Loucy (cell line): Measurements from ENCODE around the gene C5orf15.
"Not testable (repeated sequence)": the region's sequence is repeated elsewhere in the genome, so short reads cannot be mapped to it uniquely, and the experiment has no call there.

Source experiments
- H2AFZ ChIP-seq: fragments of 200-600 bp; sonication (generic); 2 replicates; pipeline ENCODE4 v1.6.0; 2016; ENCODE audit warnings: antibody characterized with exemption, mild to moderate bottlenecking, low read length, moderate library complexity
- H3F3A ChIP-seq: fragments of 200-600 bp; 2 replicates; pipeline ENCODE4 v1.6.0; 2016; ENCODE audit warnings: antibody characterized with exemption, low read depth, mild to moderate bottlenecking
- H3K27me3 ChIP-seq: fragments of 200-600 bp; sonication (generic); 2 replicates; pipeline ENCODE4 v1.6.1; 2014; ENCODE audit warnings: low read length, mild to moderate bottlenecking; ENCODE audit not compliant: insufficient read depth, poor library complexity, severe bottlenecking
- H3K36me3 ChIP-seq: fragments of 200-600 bp; sonication (generic); 2 replicates; pipeline ENCODE4 v1.6.1; 2016; ENCODE audit warnings: low read length; ENCODE audit not compliant: insufficient read depth
- H3K4me1 ChIP-seq: fragments of 200-600 bp; sonication (generic); 2 replicates; pipeline ENCODE4 v1.5.1; 2014; ENCODE audit warnings: low read length, mild to moderate bottlenecking; ENCODE audit not compliant: insufficient read depth, poor library complexity, severe bottlenecking
- H3K4me2 ChIP-seq: fragments of 200-600 bp; sonication (generic); 2 replicates; pipeline ENCODE4 v1.6.0; 2014; ENCODE audit warnings: antibody characterized with exemption, low read length, low read depth, mild to moderate bottlenecking; ENCODE audit not compliant: poor library complexity, severe bottlenecking
- H3K4me3 ChIP-seq: fragments of 200-600 bp; sonication (generic); 2 replicates; pipeline ENCODE4 v1.5.1; 2014; ENCODE audit warnings: low read length, mild to moderate bottlenecking, mixed read lengths; ENCODE audit not compliant: poor library complexity, severe bottlenecking
- H3K79me2 ChIP-seq: fragments of 200-600 bp; sonication (generic); 2 replicates; pipeline ENCODE4 v1.6.1; 2014; ENCODE audit warnings: low read length; ENCODE audit not compliant: insufficient read depth
- H3K9ac ChIP-seq: fragments of 200-600 bp; sonication (generic); 2 replicates; pipeline ENCODE4 v1.6.0; 2014; ENCODE audit warnings: mild to moderate bottlenecking, low read depth, low read length, moderate library complexity; ENCODE audit not compliant: poor library complexity, severe bottlenecking
- H3K9me2 ChIP-seq: fragments of 200-600 bp; sonication (generic); replicated peaks from 2 replicates; pipeline ENCODE4 v1.6.1; 2016; ENCODE audit warnings: low read depth, low read length, mixed read lengths
- H3K9me3 ChIP-seq: fragments of 200-600 bp; sonication (generic); 2 replicates; pipeline ENCODE4 v1.6.1; 2014; ENCODE audit warnings: mild to moderate bottlenecking, antibody characterized with exemption, low read length, low read depth; ENCODE audit not compliant: insufficient read depth
- H4K20me1 ChIP-seq: fragments of 200-600 bp; sonication (generic); 2 replicates; pipeline ENCODE4 v1.6.0; 2014; ENCODE audit warnings: antibody characterized with exemption, low read length, mild to moderate bottlenecking; ENCODE audit not compliant: insufficient read depth, poor library complexity, severe bottlenecking
- CTCF ChIP-seq: fragments of 200-600 bp; sonication (generic); conservative IDR thresholded peaks from 2 replicates; pipeline ENCODE4 v1.5.1; 2014; ENCODE audit warnings: mild to moderate bottlenecking, antibody characterized with exemption, low read length
- EZH2phosphoT487 ChIP-seq: fragments of 200-600 bp; IDR thresholded peaks from 2 replicates; pipeline ENCODE4 v1.6.1; 2018; ENCODE audit warnings: antibody characterized with exemption, mild to moderate bottlenecking, moderate library complexity, borderline replicate concordance

C5orf15 gene

GRCh38 chr5:133936651-133937015 is 31.8 kb downstream of the C5orf15 start:
- no peak for TF ChIP-seq CTCF
- no peak for TF ChIP-seq EZH2phosphoT487
- no peak overlapping the region for H2AFZ ChIP-seq
- H3K9me2 ChIP-seq: no peaks in the 10 kb centered on the region
- no peaks in the 10 kb centered on the region for H3K79me2 ChIP-seq
- no peaks in the 10 kb centered on the region for H3K27me3 ChIP-seq
- no peaks in the 10 kb centered on the region for H3K4me1 ChIP-seq
- H3K9ac ChIP-seq: no peak overlapping the region
- no peaks in the 10 kb centered on the region for H3K9me3 ChIP-seq
- H3K36me3 ChIP-seq: no peaks in the 10 kb centered on the region
- no peaks in the 10 kb centered on the region for H4K20me1 ChIP-seq
- no peak overlapping the region for H3K4me2 ChIP-seq
- no peak overlapping the region for H3K4me3 ChIP-seq
- no peaks in the 10 kb centered on the region for H3F3A ChIP-seq

GRCh38 chr5:133935991-133936650 is 32.3 kb downstream of the C5orf15 start:
- H3K4me1 ChIP-seq, H2AFZ ChIP-seq: not testable (repeated sequence)

DNA sequence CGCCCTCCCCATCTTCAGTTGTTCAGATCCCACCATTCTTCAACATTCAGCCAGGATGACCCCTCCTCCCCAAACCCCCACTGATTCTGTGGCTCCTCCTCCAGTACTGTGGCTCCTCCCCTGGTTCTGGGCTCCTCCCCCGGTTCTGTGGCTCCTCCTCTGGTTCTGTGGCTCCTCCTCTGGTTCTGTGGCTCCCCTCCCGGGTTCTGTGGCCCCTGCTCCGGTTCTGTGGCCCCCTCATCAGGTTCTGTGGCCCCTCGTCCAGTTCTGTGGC is 32.8 kb downstream of the C5orf15 start:
- no peak overlapping the region for H3K4me2 ChIP-seq
- TF ChIP-seq EZH2phosphoT487: no peak
- TF ChIP-seq CTCF: no peak
- H2AFZ ChIP-seq: no peak overlapping the region
- H3K9me2 ChIP-seq: no peaks in the 10 kb centered on the region
- H3F3A ChIP-seq: no peaks in the 10 kb centered on the region
- no peak overlapping the region for H3K9ac ChIP-seq
- H4K20me1 ChIP-seq: no peaks in the 10 kb centered on the region
- H3K36me3 ChIP-seq: no peaks in the 10 kb centered on the region
- H3K79me2 ChIP-seq: no peaks in the 10 kb centered on the region
- H3K9me3 ChIP-seq: no peaks in the 10 kb centered on the region
- no peaks in the 10 kb centered on the region for H3K27me3 ChIP-seq
- H3K4me1 ChIP-seq: no peaks in the 10 kb centered on the region
- no peak overlapping the region for H3K4me3 ChIP-seq

More at GRCh38 chr5:133935991-133936650, 32.3 kb downstream of the C5orf15 start:
- not testable (repeated sequence) for H4K20me1 ChIP-seq, H3F3A ChIP-seq, H3K4me2 ChIP-seq, H3K27me3 ChIP-seq, H3K9me2 ChIP-seq, H3K9ac ChIP-seq, H3K4me3 ChIP-seq, H3K79me2 ChIP-seq, H3K9me3 ChIP-seq, H3K36me3 ChIP-seq
